ENCODE results near the gene CCER1.

Gene CCER1

DNA sequence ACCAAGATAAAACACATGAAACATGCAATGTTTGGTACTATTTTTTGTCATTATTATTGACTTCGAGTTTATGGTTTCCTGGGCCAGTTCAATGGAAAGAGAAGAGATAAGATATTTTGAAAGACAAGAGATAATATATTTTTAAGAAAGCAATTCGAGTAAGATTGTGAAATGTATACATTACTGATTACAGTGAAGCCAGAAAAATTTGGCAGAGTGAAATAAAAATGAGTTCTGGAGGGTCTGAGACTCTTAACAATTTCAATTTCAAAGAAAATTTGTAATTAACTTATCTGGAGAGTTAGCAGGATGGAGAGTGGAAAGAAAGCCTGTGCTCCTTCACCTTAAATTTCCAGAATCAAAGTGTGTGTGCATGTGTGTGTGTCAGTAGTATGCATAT lies 17.3 kb downstream of the CCER1 start:
- no peak for DNase-seq (ENCODE audit: low read depth)
- TF ChIP-seq, protein P1, sequence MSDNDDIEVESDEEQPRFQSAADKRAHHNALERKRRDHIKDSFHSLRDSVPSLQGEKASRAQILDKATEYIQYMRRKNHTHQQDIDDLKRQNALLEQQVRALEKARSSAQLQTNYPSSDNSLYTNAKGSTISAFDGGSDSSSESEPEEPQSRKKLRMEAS (IDR thresholded peaks at IDR 0.05; ENCODE audit: low read depth, low read length): no peak
- TF ChIP-seq POLR2A (IDR thresholded peaks at IDR 0.05; ENCODE audit: extremely low read depth, insufficient read length): no peak
- no peak for TF ChIP-seq MYC (IDR thresholded peaks at IDR 0.05; ENCODE audit: low read depth, low read length)
- TF ChIP-seq, protein P2, sequence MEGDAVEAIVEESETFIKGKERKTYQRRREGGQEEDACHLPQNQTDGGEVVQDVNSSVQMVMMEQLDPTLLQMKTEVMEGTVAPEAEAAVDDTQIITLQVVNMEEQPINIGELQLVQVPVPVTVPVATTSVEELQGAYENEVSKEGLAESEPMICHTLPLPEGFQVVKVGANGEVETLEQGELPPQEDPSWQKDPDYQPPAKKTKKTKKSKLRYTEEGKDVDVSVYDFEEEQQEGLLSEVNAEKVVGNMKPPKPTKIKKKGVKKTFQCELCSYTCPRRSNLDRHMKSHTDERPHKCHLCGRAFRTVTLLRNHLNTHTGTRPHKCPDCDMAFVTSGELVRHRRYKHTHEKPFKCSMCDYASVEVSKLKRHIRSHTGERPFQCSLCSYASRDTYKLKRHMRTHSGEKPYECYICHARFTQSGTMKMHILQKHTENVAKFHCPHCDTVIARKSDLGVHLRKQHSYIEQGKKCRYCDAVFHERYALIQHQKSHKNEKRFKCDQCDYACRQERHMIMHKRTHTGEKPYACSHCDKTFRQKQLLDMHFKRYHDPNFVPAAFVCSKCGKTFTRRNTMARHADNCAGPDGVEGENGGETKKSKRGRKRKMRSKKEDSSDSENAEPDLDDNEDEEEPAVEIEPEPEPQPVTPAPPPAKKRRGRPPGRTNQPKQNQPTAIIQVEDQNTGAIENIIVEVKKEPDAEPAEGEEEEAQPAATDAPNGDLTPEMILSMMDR (IDR thresholded peaks at IDR 0.05; ENCODE audit: low read depth, low read length): no peak
- no peak overlapping the region for H3K4me3 ChIP-seq (ENCODE audit: low read depth, low read length)

DNA sequence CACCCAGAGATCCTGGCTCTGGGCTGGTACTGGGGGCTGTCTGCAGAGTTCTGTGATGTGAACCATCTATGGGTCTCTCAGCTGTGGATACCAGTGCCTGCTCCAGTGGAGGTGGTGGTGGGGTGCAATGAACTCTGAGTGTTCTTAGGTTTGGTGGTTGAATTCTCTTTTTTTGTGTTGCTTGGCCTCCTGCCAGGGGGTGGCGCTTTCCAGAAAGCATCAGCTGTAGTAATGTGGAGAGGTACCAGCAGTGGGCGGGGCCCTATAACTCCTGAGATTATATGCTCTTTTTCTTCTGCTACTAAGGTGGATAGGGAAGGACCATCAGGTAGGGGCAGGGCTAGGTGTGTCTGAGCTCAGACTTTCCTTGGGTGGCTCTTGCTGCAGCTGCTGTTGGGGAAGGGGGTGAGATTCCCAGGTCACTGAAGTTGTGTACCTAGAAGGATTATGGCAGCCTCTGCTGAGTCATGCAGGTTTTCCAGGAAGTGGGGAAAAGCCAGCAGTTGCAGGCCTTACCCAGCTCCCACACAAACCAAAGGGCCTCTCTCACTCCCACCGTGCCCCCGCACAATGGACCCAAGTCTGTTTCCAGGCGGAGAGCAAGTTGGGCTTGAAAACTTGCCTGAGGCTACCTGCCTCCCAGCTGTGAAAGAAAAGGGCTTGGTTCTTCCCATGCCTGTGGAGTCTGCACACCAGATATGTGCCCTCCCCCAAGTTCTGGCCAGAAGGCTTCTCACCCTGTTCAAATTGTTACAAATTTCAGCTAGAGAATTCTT lies 18.6 kb downstream of the CCER1 start:
- DNase-seq (ENCODE audit: low read depth): no peak
- TF ChIP-seq, protein P2 (IDR thresholded peaks at IDR 0.05; ENCODE audit: low read depth, low read length): no peak
- TF ChIP-seq, protein P1 (IDR thresholded peaks at IDR 0.05; ENCODE audit: low read depth, low read length): no peak
- no peak for TF ChIP-seq MYC (IDR thresholded peaks at IDR 0.05; ENCODE audit: low read depth, low read length)
- no peak for TF ChIP-seq POLR2A (IDR thresholded peaks at IDR 0.05; ENCODE audit: extremely low read depth, insufficient read length)
- no peak overlapping the region for H3K4me3 ChIP-seq (ENCODE audit: low read depth, low read length)

DNA sequence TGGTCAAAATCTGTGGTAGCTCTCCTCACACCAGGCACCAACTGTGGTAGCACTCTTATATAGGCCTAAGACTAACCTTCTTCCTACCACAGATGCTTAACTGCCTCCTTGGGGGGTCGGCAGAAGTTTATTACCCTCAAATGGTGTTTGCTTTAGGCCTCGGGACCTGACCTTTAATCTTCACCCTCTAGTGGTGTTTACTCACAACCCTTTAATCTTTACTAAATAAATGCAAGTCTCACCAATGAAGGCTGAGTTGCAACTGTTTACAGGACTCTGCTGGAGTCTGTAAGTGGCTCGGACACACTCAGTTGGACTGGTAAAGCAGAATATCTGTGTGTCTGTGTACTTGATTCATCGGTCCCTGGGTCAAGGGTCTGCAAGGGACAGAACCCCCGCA lies 29.4 kb downstream of the CCER1 start:
- no peak overlapping the region for H3K4me3 ChIP-seq (ENCODE audit: low read depth, low read length)
- no peak for DNase-seq (ENCODE audit: low read depth)
- TF ChIP-seq POLR2A (IDR thresholded peaks at IDR 0.05; ENCODE audit: extremely low read depth, insufficient read length) (no peak), MYC (IDR thresholded peaks at IDR 0.05; ENCODE audit: low read depth, low read length) (no peak)
- TF ChIP-seq, protein P2 (IDR thresholded peaks at IDR 0.05; ENCODE audit: low read depth, low read length): no peak
- TF ChIP-seq, protein P1 (IDR thresholded peaks at IDR 0.05; ENCODE audit: low read depth, low read length): no peak

DNA sequence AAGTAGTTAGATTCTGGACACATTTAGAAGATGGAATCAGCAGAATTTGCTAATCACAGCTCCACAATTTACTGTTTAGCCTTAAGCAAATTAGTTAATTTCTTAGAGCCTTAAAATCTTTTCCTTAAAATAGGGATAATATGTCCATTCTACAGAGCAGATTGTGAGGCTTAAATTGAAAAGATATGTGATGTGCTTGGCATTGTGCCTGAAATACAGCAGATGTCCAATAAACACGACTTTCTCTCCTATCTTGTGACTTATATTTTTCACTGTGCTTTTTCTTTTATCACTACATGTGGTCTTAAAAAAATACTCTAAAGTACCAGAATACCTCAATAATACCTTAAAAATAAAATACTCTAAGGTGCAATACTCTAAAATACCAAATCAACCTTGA lies 30.6 kb downstream of the CCER1 start:
- no peak overlapping the region for H3K4me3 ChIP-seq (ENCODE audit: low read depth, low read length)
- no peak for DNase-seq (ENCODE audit: low read depth)
- TF ChIP-seq POLR2A (IDR thresholded peaks at IDR 0.05; ENCODE audit: extremely low read depth, insufficient read length) (no peak), MYC (IDR thresholded peaks at IDR 0.05; ENCODE audit: low read depth, low read length) (no peak)
- TF ChIP-seq, protein P2 (IDR thresholded peaks at IDR 0.05; ENCODE audit: low read depth, low read length): no peak
- TF ChIP-seq, protein P1 (IDR thresholded peaks at IDR 0.05; ENCODE audit: low read depth, low read length): no peak

DNA sequence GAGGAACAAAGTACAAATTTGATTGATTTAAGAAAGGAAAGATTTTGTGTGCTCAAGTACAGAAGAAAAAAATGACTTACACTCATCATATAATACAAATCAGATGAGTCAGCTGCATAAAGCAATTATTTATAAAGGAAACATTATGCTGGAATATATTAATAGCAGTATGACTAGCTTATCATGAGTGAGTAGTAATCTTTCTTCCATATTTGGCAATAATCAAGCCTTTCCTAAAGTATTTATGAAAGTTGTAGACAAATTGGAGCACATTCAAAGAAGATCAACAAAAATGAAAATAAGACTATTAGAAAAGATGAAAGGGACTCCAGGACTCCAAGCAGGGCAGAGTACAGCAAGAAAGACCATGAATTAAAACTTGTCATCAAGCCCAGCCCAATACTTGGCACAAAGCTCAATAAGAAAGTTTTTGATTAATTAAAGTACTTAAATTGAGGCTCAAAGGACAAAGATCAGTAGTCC lies 32.8 kb downstream of the CCER1 start:
- DNase-seq (ENCODE audit: low read depth): no peak
- no peak for TF ChIP-seq MYC (IDR thresholded peaks at IDR 0.05; ENCODE audit: low read depth, low read length)
- no peak for TF ChIP-seq POLR2A (IDR thresholded peaks at IDR 0.05; ENCODE audit: extremely low read depth, insufficient read length)
- TF ChIP-seq, protein P1 (IDR thresholded peaks at IDR 0.05; ENCODE audit: low read depth, low read length): no peak
- TF ChIP-seq, protein P2 (IDR thresholded peaks at IDR 0.05; ENCODE audit: low read depth, low read length): no peak
- H3K4me3 ChIP-seq (ENCODE audit: low read depth, low read length): no peak overlapping the region
